ENCODE results near the gene ARHGAP32.

- TF ChIP-seq CTCF (conservative IDR thresholded peaks at IDR 0.05; ENCODE audit: low read length) (no peak), EZH2phosphoT487 (IDR thresholded peaks at IDR 0.05; ENCODE audit: borderline replicate concordance, low read depth, low read length) (no peak)
Measured at GRCh38 chr11:129144256-129144655, 47.9 kb downstream of the ARHGAP32 start.
